HepG2 (cell line): Measurements from ENCODE around the gene RUNX3. TPM values are rescaled to one million over a fixed set of nuclear protein-coding genes. Genes with fewer than 3 reads are reported as not detected.
A peak's percentile ranks its signal among the peaks of the same experiment; 100 is the strongest.

Experiments
- FOSL2 ChIP-seq: sonication (generic); formaldehyde crosslinking; IDR thresholded peaks from 2 replicates; pipeline ENCODE4 v1.4.0; 2020; ENCODE audit warnings: missing genetic modification reagents
- KLF15 ChIP-seq: sonication (generic); formaldehyde crosslinking; IDR thresholded peaks from 2 replicates; pipeline ENCODE4 v1.8.1; 2023; ENCODE audit warnings: borderline replicate concordance, mild to moderate bottlenecking, inconsistent platforms, missing genetic modification reagents, mixed read lengths
- PAF1 ChIP-seq: IDR thresholded peaks from 2 replicates; pipeline ENCODE4 v1.6.1; 2016; ENCODE audit warnings: missing genetic modification reagents, missing compliant biosample characterization
- RAD21 ChIP-seq: fragments of 450-650 bp; formaldehyde crosslinking; IDR thresholded peaks from 2 replicates; pipeline ENCODE4 v1.5.0; 2020; ENCODE audit warnings: mild to moderate bottlenecking
- RFXAP ChIP-seq: sonication (generic); formaldehyde crosslinking; IDR thresholded peaks from 2 replicates; pipeline ENCODE4 v1.4.0; 2020; ENCODE audit warnings: missing genetic modification reagents, borderline replicate concordance
- SMAD1 ChIP-seq: sonication (generic); formaldehyde crosslinking; IDR thresholded peaks from 2 replicates; pipeline ENCODE4 v1.4.0; 2020; ENCODE audit warnings: missing genetic modification reagents, low read depth, mild to moderate bottlenecking, borderline replicate concordance
- SPEN ChIP-seq: sonication (generic); formaldehyde crosslinking; IDR thresholded peaks from 2 replicates; pipeline ENCODE4 v1.5.1; 2020; ENCODE audit warnings: low read depth, mild to moderate bottlenecking, missing genetic modification reagents
- YY1 ChIP-seq: IDR thresholded peaks from 2 replicates; pipeline ENCODE4 v1.6.1; 2011; ENCODE audit warnings: low read length, low read depth, moderate library complexity, mild to moderate bottlenecking; ENCODE audit not compliant: insufficient read depth, insufficient replicate concordance
- ZNF589 ChIP-seq: sonication (generic); formaldehyde crosslinking; conservative IDR thresholded peaks from 2 replicates; pipeline ENCODE4 v1.8.0; 2022; ENCODE audit warnings: mild to moderate bottlenecking, moderate library complexity, missing genetic modification reagents
- ZNF816 ChIP-seq: sonication (generic); formaldehyde crosslinking; IDR thresholded peaks from 2 replicates; pipeline ENCODE4 v1.8.0; 2022; ENCODE audit warnings: missing genetic modification reagents, mild to moderate bottlenecking, borderline replicate concordance
- ZNF883 ChIP-seq: sonication (generic); formaldehyde crosslinking; IDR thresholded peaks from 2 replicates; pipeline ENCODE4 v1.5.1; 2020; ENCODE audit warnings: mild to moderate bottlenecking, missing genetic modification reagents; ENCODE audit errors: not compliant biosample characterization
- polyA plus RNA-seq, 8 experiments: library from polyadenylated mRNA; depleted of rRNA in 3 of 8; stranded (reverse) in 7 of 8; unstranded in 1 of 8; fragments of >200 nt; fragmentation: Illumina TruSeq in 4 of 8; extraction: Trizol in 4 of 8; gene quantifications; 2 replicates each; pipeline versions ENCODE4 v1.2.1 to v1.2.3, GENCODE V29; 2011 to 2016; ENCODE audit warnings: low read depth in 4 of 8, missing spikeins in 1 of 8, mixed read lengths in 1 of 8; ENCODE audit not compliant: insufficient read depth in 1 of 8
- total RNA-seq, 5 experiments: library from RNA; depleted of rRNA; stranded (reverse); fragments of >200 nt; fragmentation: Illumina TruSeq; extraction: Trizol; gene quantifications; 2 replicates each; pipeline ENCODE4 v1.2.3, GENCODE V29; 2016; ENCODE audit warnings: low read depth in 1 of 5
- TF ChIP-seq, protein P1 (sequence below): IDR thresholded peaks from 2 replicates; pipeline ENCODE4 v1.6.1; 2012; ENCODE audit warnings: inconsistent platforms
- TF ChIP-seq, protein P2 (sequence below): sonication (generic); formaldehyde crosslinking; IDR thresholded peaks from 2 replicates; pipeline ENCODE4 v1.5.0; 2020; ENCODE audit warnings: mild to moderate bottlenecking, missing genetic modification reagents, moderate library complexity
- TF ChIP-seq, protein P3 (sequence below): sonication (generic); formaldehyde crosslinking; IDR thresholded peaks from 2 replicates; pipeline ENCODE4 v1.5.1; 2020; ENCODE audit warnings: missing genetic modification reagents, mild to moderate bottlenecking, borderline replicate concordance
- TF ChIP-seq, protein P4 (sequence below): sonication (generic); formaldehyde crosslinking; IDR thresholded peaks from 2 replicates; pipeline ENCODE4 v1.8.0; 2022; ENCODE audit warnings: mild to moderate bottlenecking, missing genetic modification reagents
- TF ChIP-seq, protein P5 (sequence below): sonication (generic); formaldehyde crosslinking; conservative IDR thresholded peaks from 2 replicates; pipeline ENCODE4 v1.4.0; 2020; ENCODE audit warnings: mild to moderate bottlenecking, missing genetic modification reagents, moderate library complexity

Gene RUNX3
- total and polyA plus RNA-seq, 2 of the 13 experiments (the other 11 are each of a cell fraction or from before 2014, with no cell fraction given): 0.04 to 0.22 TPM

DNA sequence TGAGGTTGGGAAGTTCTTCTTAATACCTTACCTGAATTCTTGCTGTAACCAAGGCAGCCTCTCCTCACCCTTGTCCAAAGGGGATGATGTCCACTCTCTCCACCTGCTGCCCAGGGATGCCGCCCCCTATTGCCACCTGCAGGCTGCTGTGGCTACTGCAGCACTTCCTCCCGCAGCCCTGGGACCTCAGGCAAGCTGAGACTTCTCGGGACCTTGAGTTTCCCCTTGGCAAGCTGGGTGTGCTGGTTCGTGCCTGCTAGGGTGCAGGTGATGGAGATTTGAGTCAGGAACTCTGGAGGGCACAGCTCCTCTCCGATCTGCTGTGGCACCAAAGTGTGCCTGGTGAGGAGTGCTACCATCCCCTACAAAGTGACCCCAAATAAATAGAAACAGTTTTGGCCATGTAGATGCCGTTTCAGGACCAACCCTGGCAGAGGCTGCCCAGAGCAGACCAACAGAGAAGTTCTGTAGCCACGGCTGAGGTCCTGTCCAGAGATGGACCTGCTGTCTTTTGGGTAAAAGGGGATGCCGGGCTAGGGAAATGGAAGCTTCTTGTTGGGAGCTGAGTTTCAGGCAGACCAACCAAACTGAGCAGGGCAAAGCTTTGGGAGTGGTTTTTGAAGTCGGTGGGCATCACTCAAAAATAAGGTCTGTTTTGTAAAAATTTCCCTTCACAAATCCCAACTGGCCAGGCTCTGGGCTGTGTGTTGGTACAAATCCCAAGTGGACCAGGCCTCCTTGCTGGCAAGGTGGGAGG is 31.7 kb downstream of the RUNX3 start (continued):
- TF ChIP-seq, protein P1, sequence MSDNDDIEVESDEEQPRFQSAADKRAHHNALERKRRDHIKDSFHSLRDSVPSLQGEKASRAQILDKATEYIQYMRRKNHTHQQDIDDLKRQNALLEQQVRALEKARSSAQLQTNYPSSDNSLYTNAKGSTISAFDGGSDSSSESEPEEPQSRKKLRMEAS: no peak
- TF ChIP-seq KLF15 (no peak), FOSL2 (CRISPR knock-in tag) (no peak), ZNF883 (no peak), SPEN (CRISPR knock-in tag) (no peak), PAF1 (CRISPR knock-in tag) (no peak), RAD21 (CRISPR knock-in tag) (peak; percentile 77), SMAD1 (CRISPR knock-in tag) (no peak; the same call in 1 of the 2 replicates), ZNF589 (no peak), YY1 (peak; percentile 30), RFXAP (CRISPR knock-in tag) (no peak), ZNF816 (CRISPR knock-in tag) (no peak)
- TF ChIP-seq, protein P2, sequence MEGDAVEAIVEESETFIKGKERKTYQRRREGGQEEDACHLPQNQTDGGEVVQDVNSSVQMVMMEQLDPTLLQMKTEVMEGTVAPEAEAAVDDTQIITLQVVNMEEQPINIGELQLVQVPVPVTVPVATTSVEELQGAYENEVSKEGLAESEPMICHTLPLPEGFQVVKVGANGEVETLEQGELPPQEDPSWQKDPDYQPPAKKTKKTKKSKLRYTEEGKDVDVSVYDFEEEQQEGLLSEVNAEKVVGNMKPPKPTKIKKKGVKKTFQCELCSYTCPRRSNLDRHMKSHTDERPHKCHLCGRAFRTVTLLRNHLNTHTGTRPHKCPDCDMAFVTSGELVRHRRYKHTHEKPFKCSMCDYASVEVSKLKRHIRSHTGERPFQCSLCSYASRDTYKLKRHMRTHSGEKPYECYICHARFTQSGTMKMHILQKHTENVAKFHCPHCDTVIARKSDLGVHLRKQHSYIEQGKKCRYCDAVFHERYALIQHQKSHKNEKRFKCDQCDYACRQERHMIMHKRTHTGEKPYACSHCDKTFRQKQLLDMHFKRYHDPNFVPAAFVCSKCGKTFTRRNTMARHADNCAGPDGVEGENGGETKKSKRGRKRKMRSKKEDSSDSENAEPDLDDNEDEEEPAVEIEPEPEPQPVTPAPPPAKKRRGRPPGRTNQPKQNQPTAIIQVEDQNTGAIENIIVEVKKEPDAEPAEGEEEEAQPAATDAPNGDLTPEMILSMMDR (CRISPR knock-in tag): peak; percentile 96
- TF ChIP-seq, protein P3, sequence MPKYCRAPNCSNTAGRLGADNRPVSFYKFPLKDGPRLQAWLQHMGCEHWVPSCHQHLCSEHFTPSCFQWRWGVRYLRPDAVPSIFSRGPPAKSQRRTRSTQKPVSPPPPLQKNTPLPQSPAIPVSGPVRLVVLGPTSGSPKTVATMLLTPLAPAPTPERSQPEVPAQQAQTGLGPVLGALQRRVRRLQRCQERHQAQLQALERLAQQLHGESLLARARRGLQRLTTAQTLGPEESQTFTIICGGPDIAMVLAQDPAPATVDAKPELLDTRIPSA (CRISPR knock-in tag): no peak
- TF ChIP-seq, protein P4, sequence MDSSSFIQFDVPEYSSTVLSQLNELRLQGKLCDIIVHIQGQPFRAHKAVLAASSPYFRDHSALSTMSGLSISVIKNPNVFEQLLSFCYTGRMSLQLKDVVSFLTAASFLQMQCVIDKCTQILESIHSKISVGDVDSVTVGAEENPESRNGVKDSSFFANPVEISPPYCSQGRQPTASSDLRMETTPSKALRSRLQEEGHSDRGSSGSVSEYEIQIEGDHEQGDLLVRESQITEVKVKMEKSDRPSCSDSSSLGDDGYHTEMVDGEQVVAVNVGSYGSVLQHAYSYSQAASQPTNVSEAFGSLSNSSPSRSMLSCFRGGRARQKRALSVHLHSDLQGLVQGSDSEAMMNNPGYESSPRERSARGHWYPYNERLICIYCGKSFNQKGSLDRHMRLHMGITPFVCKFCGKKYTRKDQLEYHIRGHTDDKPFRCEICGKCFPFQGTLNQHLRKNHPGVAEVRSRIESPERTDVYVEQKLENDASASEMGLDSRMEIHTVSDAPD (CRISPR knock-in tag): no peak
- TF ChIP-seq, protein P5, sequence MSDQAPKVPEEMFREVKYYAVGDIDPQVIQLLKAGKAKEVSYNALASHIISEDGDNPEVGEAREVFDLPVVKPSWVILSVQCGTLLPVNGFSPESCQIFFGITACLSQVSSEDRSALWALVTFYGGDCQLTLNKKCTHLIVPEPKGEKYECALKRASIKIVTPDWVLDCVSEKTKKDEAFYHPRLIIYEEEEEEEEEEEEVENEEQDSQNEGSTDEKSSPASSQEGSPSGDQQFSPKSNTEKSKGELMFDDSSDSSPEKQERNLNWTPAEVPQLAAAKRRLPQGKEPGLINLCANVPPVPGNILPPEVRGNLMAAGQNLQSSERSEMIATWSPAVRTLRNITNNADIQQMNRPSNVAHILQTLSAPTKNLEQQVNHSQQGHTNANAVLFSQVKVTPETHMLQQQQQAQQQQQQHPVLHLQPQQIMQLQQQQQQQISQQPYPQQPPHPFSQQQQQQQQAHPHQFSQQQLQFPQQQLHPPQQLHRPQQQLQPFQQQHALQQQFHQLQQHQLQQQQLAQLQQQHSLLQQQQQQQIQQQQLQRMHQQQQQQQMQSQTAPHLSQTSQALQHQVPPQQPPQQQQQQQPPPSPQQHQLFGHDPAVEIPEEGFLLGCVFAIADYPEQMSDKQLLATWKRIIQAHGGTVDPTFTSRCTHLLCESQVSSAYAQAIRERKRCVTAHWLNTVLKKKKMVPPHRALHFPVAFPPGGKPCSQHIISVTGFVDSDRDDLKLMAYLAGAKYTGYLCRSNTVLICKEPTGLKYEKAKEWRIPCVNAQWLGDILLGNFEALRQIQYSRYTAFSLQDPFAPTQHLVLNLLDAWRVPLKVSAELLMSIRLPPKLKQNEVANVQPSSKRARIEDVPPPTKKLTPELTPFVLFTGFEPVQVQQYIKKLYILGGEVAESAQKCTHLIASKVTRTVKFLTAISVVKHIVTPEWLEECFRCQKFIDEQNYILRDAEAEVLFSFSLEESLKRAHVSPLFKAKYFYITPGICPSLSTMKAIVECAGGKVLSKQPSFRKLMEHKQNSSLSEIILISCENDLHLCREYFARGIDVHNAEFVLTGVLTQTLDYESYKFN (CRISPR knock-in tag): no peak
